ENCODE results near the gene RPS29. TPM values are rescaled to one million over a fixed set of nuclear protein-coding genes. Genes with fewer than 3 reads are reported as not detected.

Gene RPS29
- total and polyA plus RNA-seq, 2 of the 13 experiments (the other 11 are each of a cell fraction or from before 2014, with no cell fraction given): 4,303 to 8,215 TPM

DNA sequence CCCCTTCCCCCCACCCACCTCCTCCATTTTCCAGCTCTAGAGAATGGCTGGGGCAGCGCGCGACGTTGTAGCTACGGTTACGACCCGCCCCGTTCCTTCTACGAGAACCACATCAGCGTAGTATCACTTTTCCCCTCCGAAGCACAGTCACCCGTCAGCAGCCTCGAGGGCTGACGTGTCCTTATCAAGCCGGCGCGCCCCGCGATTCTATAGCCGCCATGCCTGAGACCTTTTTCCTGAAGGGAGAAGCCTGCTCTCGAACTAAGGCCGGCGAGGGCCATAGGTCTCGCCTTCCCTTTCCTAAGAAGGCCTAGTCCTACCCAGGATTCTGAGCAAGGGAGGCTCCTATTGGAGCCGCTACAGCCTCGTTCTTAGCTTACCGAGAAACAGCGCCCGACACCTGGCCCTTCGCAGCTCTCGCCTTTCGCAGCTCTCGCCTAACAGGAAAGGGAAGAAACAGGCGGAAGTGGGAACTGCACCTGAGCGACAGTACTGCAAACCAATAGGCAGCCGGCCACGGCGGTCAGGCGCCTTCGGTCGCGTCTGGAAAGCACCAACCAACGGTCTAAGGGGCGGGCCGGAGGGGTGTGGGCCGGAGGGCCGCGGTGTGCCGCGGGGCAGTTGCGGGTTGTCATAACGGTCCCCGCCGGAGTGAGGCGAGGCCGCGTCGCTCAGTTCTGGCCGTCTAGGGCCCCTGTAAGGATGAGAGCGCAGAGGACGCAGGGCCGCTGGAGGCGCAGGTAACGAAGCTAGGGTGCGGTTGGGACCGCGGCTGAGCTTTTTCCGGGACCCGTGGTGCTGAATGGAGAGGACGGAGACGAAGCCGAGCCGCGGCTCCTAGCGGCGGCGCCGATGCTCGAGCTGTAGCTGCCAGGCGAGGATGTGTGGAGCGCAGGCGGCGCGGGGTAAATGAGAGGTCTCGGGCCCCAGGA lies 34.3 kb upstream of the RPS29 start, which contains the start of the genes MGAT2 and RPL36AL (continued):
- TF ChIP-seq, protein P1, sequence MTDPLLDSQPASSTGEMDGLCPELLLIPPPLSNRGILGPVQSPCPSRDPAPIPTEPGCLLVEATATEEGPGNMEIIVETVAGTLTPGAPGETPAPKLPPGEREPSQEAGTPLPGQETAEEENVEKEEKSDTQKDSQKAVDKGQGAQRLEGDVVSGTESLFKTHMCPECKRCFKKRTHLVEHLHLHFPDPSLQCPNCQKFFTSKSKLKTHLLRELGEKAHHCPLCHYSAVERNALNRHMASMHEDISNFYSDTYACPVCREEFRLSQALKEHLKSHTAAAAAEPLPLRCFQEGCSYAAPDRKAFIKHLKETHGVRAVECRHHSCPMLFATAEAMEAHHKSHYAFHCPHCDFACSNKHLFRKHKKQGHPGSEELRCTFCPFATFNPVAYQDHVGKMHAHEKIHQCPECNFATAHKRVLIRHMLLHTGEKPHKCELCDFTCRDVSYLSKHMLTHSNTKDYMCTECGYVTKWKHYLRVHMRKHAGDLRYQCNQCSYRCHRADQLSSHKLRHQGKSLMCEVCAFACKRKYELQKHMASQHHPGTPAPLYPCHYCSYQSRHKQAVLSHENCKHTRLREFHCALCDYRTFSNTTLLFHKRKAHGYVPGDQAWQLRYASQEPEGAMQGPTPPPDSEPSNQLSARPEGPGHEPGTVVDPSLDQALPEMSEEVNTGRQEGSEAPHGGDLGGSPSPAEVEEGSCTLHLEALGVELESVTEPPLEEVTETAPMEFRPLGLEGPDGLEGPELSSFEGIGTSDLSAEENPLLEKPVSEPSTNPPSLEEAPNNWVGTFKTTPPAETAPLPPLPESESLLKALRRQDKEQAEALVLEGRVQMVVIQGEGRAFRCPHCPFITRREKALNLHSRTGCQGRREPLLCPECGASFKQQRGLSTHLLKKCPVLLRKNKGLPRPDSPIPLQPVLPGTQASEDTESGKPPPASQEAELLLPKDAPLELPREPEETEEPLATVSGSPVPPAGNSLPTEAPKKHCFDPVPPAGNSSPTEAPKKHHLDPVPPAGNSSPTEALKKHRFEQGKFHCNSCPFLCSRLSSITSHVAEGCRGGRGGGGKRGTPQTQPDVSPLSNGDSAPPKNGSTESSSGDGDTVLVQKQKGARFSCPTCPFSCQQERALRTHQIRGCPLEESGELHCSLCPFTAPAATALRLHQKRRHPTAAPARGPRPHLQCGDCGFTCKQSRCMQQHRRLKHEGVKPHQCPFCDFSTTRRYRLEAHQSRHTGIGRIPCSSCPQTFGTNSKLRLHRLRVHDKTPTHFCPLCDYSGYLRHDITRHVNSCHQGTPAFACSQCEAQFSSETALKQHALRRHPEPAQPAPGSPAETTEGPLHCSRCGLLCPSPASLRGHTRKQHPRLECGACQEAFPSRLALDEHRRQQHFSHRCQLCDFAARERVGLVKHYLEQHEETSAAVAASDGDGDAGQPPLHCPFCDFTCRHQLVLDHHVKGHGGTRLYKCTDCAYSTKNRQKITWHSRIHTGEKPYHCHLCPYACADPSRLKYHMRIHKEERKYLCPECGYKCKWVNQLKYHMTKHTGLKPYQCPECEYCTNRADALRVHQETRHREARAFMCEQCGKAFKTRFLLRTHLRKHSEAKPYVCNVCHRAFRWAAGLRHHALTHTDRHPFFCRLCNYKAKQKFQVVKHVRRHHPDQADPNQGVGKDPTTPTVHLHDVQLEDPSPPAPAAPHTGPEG (CRISPR knock-in tag; IDR thresholded peaks at IDR 0.05): no peak
- TF ChIP-seq TGIF2 (CRISPR knock-in tag; IDR thresholded peaks at IDR 0.05): peak; percentile 63; the same call in 1 of the 2 replicates
- no peak for TF ChIP-seq ZNF672 (CRISPR knock-in tag; IDR thresholded peaks at IDR 0.05)
- no peak for TF ChIP-seq FLYWCH1 (CRISPR knock-in tag; IDR thresholded peaks at IDR 0.05)
- TF ChIP-seq ZNF263 (CRISPR knock-in tag; IDR thresholded peaks at IDR 0.05): peak; percentile 45; the same call in 1 of the 2 replicates
- TF ChIP-seq YEATS4 (CRISPR knock-in tag; IDR thresholded peaks at IDR 0.05; ENCODE audit: borderline replicate concordance): peak; percentile 82; the same call in 1 of the 2 replicates
- 0 out of 2 replicates have a peak, but pooled peaks have one; percentile 37 for TF ChIP-seq ZNF17 (CRISPR knock-in tag; IDR thresholded peaks at IDR 0.05)
- TF ChIP-seq, protein P2, sequence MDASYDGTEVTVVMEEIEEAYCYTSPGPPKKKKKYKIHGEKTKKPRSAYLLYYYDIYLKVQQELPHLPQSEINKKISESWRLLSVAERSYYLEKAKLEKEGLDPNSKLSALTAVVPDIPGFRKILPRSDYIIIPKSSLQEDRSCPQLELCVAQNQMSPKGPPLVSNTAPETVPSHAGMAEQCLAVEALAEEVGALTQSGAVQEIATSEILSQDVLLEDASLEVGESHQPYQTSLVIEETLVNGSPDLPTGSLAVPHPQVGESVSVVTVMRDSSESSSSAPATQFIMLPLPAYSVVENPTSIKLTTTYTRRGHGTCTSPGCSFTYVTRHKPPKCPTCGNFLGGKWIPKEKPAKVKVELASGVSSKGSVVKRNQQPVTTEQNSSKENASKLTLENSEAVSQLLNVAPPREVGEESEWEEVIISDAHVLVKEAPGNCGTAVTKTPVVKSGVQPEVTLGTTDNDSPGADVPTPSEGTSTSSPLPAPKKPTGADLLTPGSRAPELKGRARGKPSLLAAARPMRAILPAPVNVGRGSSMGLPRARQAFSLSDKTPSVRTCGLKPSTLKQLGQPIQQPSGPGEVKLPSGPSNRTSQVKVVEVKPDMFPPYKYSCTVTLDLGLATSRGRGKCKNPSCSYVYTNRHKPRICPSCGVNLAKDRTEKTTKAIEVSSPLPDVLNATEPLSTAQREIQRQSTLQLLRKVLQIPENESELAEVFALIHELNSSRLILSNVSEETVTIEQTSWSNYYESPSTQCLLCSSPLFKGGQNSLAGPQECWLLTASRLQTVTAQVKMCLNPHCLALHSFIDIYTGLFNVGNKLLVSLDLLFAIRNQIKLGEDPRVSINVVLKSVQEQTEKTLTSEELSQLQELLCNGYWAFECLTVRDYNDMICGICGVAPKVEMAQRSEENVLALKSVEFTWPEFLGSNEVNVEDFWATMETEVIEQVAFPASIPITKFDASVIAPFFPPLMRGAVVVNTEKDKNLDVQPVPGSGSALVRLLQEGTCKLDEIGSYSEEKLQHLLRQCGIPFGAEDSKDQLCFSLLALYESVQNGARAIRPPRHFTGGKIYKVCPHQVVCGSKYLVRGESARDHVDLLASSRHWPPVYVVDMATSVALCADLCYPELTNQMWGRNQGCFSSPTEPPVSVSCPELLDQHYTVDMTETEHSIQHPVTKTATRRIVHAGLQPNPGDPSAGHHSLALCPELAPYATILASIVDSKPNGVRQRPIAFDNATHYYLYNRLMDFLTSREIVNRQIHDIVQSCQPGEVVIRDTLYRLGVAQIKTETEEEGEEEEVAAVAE (CRISPR knock-in tag; IDR thresholded peaks at IDR 0.05; ENCODE audit: borderline replicate concordance): peak; percentile 67; the same call in 1 of the 2 replicates
- TF ChIP-seq, protein P3, sequence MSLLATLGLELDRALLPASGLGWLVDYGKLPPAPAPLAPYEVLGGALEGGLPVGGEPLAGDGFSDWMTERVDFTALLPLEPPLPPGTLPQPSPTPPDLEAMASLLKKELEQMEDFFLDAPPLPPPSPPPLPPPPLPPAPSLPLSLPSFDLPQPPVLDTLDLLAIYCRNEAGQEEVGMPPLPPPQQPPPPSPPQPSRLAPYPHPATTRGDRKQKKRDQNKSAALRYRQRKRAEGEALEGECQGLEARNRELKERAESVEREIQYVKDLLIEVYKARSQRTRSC (CRISPR knock-in tag; IDR thresholded peaks at IDR 0.05; ENCODE audit: low read depth): 0 out of 2 replicates have a peak, but pooled peaks have one; percentile 46
- no peak for TF ChIP-seq GRHL1 (CRISPR knock-in tag; conservative IDR thresholded peaks at IDR 0.05)
- peak; percentile 82 for TF ChIP-seq BRD4 (CRISPR knock-in tag; IDR thresholded peaks at IDR 0.05)
- TF ChIP-seq NFRKB (IDR thresholded peaks at IDR 0.05): no peak
- TF ChIP-seq, protein P4, sequence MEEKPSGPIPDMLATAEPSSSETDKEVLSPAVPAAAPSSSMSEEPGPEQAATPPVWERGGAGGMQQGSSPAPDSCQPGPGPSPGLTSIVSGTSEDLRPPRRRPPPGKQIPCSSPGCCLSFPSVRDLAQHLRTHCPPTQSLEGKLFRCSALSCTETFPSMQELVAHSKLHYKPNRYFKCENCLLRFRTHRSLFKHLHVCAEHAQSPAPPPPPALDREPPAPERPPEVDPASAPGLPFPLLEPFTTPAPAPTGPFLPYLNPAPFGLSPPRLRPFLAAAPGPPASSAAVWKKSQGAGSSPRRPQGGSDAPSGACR (CRISPR knock-in tag; IDR thresholded peaks at IDR 0.05): no peak
- no peak for TF ChIP-seq PRMT3 (CRISPR knock-in tag; IDR thresholded peaks at IDR 0.05; ENCODE audit: borderline replicate concordance, low read depth)
